WTC11 (cell line): Measurements from ENCODE around the gene GART.

ENCODE experiments used
- ATF3 ChIP-seq: sonication (generic); formaldehyde crosslinking; conservative IDR thresholded peaks from 2 replicates; pipeline ENCODE4 v1.8.1; 2022; ENCODE audit warnings: mild to moderate bottlenecking, missing genetic modification reagents
- CREB1 ChIP-seq: sonication (generic); formaldehyde crosslinking; IDR thresholded peaks from 2 replicates; pipeline ENCODE4 v1.8.0; 2023; ENCODE audit warnings: mild to moderate bottlenecking, missing genetic modification reagents
- CTCF ChIP-seq: fragments of 200-600 bp; IDR thresholded peaks from 2 replicates; pipeline ENCODE4 v1.8.0; 2022; ENCODE audit warnings: antibody characterized with exemption
- E2F4 ChIP-seq: sonication (generic); formaldehyde crosslinking; IDR thresholded peaks from 2 replicates; pipeline ENCODE4 v1.8.1; 2022; ENCODE audit warnings: low read depth, mild to moderate bottlenecking, moderate library complexity, missing genetic modification reagents, borderline replicate concordance
- NFYB ChIP-seq: sonication (generic); formaldehyde crosslinking; conservative IDR thresholded peaks from 2 replicates; pipeline ENCODE4 v1.8.0; 2022; ENCODE audit warnings: low read depth, missing genetic modification reagents
- RELA ChIP-seq: sonication (generic); formaldehyde crosslinking; IDR thresholded peaks from 2 replicates; pipeline ENCODE4 v1.8.1; 2022; ENCODE audit warnings: missing genetic modification reagents, mild to moderate bottlenecking, borderline replicate concordance
- USF1 ChIP-seq: sonication (generic); formaldehyde crosslinking; IDR thresholded peaks from 2 replicates; pipeline ENCODE4 v1.8.0; 2022; ENCODE audit warnings: mild to moderate bottlenecking, missing genetic modification reagents
- ZBTB43 ChIP-seq: sonication (generic); formaldehyde crosslinking; IDR thresholded peaks from 2 replicates; pipeline ENCODE4 v1.8.1; 2023; ENCODE audit warnings: mild to moderate bottlenecking, missing genetic modification reagents
- ZNF416 ChIP-seq: fragments of 250-450 bp; sonication (Bioruptor Pico); IDR thresholded peaks from 2 replicates; pipeline ENCODE4 v1.9.0; 2021; ENCODE audit warnings: mild to moderate bottlenecking, inconsistent platforms

GRCh38 chr21:33479679-33480480 lies 62.0 kb downstream of the GART start, which contains the start of gene TMEM50B:
- TF ChIP-seq USF1 (CRISPR knock-in tag) (no peak; the same call in none of the 2 replicates), CTCF (no peak), E2F4 (CRISPR knock-in tag) (no peak), RELA (CRISPR knock-in tag) (no peak), CREB1 (CRISPR knock-in tag) (no peak), ATF3 (no peak), ZNF416 (CRISPR knock-in tag) (no peak), ZBTB43 (no peak), NFYB (CRISPR knock-in tag) (0 out of 2 replicates have a peak, but pooled peaks have one; percentile 18)
